ENCODE data around the gene SLC39A9.

The SLC39A9 gene

DNA sequence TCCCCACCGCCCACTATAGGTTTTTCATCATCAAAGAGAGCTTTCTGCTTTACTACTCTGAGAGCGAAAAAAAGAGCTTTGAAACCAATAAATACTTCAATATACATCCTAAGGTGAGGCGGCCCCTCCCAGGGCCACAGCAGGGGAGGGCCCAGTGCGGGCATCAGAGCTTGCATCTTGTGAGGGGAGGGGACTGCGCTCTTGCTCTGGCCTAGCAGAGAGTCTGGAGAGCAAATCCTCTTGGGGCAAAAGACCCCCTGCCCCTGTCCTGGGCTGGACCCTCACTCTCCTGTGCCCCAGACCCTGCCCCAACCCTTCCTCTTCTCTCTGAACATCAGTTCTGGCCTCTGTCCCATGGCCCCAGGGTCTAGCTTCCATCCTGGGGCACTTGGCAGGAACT lies 101.6 kb downstream of the SLC39A9 start:
- DNase-seq (ENCODE audit: low spot score) = no peak

GRCh38 chr14:69500736-69501135 lies 102.2 kb downstream of the SLC39A9 start:
- DNase-seq (ENCODE audit: low spot score) = no peak

GRCh38 chr14:69501423-69501838 lies 102.9 kb downstream of the SLC39A9 start:
- DNase-seq (ENCODE audit: low spot score) = no peak

DNA sequence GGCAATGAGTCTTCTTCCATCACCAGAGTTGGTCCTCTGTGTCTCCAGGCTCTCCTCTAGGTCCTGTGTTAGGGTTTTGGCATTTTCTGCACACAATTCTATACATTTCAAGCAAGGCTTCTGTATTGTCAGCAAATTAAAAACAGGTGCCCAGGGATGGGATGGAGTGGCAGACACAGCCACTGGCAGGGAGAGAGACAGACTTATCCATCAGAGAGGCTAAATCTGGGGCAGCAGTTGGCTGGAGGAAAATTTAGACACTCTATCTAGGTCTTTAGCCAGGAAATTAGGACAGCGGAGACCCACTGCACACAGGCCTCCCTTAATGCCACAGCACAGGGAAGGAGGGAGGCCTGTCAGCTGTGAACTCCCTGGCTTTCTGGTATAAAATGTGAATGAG lies 106.3 kb downstream of the SLC39A9 start:
- DNase-seq (ENCODE audit: low spot score) = no peak

DNA sequence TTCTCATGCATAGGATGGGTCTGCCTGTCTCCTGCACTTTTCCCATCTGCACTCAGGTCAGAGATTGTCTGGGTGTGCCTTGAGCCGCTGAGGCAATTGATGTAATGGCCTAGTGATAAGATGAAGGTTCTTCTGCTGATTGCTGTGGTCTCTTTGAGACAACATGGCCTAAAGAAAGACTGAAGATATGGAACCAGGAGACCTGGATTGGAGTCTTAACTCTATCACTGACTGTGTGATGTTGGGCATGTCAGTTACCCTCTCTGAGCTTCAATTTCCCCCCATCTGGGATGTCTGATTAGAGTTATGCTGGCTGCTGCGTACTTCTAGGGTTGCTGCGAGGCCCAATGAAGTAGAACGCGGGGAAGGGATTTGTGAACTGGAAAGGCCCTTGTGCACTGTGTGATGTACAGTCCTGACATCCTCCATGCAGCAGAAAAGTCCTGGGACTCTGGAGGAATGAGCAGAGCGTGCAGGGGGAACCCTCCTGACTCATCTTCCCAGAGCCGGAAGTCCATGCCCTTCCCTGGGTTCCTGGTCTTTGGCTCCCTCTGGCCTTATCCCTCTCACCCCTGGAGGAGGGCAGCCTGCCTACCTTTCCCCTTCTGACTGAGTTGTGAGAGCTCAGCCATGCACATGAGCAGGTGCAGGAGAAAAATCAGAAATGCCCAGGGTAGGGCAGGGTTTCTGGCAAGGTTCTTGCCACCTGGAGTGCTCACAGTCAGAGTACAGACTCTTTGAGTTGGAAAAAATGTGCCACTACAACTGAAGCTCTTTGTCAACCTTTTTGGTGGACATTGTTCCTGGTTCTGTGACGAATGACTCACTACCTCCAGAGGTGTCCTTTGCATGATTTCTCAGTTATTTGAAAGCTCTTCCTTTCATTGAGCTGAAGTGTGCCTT lies 107.1 kb downstream of the SLC39A9 start:
- no peak for DNase-seq (ENCODE audit: low spot score)

DNA sequence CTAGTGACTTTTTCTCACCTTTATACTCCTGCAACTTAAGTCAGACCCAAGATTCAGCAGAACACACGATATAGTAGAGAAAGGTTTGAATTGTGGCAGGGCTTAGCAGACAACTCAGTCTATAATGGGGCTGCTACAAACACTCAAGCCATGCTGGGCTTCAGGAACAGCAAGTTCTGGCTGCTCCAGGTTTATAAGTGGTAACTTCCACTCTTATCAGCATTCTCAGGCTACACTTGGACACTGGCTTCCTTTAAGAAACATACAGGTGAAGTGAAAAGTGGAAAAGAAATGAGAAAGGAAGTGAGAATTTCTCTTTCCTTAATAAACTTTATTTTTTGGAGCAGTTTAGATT lies 107.7 kb downstream of the SLC39A9 start:
- no peak for DNase-seq (ENCODE audit: low spot score)
